MV-4-11 (cell line): ENCODE measurements around the gene RRP12.
"Not testable (repeated sequence)": the region's sequence is repeated elsewhere in the genome, so short reads cannot be mapped to it uniquely, and the experiment has no call there.

Source experiments
- DNase-seq: peaks from one replicate; lab custom pipeline; 2025; lab: John Stamatoyannopoulos, UW

The RRP12 gene

GRCh38 chr10:97365761-97366351, 35.3 kb downstream of the RRP12 start:
- peak; percentile 99 for DNase-seq

- no peak for DNase-seq
These were observed 38.1 kb downstream of the RRP12 start for GRCh38 chr10:97363071-97363470.

DNA sequence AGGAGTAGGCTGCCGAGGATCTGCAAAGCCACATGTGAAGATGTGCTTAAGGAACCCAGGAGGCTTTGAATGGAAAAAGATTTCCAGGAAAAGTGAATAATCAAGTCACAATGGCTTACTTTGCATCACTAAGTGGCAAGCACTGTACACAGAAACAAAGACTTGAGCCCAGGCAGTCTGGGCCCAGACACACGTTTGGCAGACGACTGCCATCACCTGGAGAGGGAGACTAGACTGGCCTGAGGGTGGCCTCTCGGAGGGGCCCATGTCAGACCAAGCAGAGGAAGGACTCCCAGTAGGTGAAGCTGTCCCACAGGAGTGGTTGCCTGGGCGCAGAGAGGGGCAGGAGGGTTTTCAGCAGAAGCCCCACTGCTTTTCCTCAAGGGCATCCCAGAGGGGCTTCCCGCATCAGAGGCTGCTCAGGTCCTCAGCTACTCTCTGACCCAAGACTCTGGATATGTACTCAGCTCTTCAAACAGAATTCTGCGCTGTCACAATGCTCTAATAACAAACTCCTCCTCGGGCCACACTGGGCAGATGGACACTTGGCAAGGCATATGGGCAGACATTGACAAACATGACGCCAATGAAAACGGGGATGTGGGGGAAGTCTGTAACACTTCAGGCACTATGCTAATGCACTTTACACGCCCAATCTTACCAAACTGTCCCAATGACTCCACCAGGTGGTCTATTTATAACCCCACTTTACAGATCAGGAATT, 38.7 kb downstream of the RRP12 start:
- DNase-seq = no peak

GRCh38 chr10:97361537-97361901, 39.6 kb downstream of the RRP12 start:
- no peak for DNase-seq

- no peak for DNase-seq
These were observed 40.2 kb downstream of the RRP12 start for GRCh38 chr10:97360705-97361536.

- DNase-seq = no peak
These were observed 42.4 kb downstream of the RRP12 start for GRCh38 chr10:97358781-97359180.

DNA sequence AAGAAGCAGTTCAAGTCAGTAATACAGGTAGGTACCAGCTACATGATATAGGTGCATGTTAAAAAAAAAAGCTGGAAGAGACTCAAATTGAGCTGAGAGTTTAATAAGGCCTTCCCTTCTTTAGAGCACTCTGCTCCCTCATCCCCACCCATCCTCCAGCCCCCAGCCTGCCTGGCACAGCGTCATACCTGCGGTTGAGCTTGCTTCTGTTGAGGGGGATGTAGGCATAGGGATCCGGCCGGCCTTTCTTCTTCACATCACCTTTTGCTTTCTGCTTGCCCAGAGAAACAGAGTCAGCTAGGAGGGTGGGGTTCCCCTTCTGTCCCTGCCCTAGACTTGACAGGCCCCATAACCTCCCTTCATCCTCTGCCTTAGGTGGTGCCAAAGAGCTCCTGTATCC, 42.8 kb downstream of the RRP12 start:
- no peak for DNase-seq

- DNase-seq = no peak
These were observed 44.2 kb downstream of the RRP12 start for GRCh38 chr10:97356918-97357317.

GRCh38 chr10:97356318-97356914, 44.7 kb downstream of the RRP12 start:
- peak; percentile 92 for DNase-seq

- DNase-seq = peak; percentile 13
These were observed 45.6 kb downstream of the RRP12 start for GRCh38 chr10:97355571-97355975.

- peak; percentile 90 for DNase-seq
These were observed 47.2 kb downstream of the RRP12 start for GRCh38 chr10:97353945-97354344.

DNA sequence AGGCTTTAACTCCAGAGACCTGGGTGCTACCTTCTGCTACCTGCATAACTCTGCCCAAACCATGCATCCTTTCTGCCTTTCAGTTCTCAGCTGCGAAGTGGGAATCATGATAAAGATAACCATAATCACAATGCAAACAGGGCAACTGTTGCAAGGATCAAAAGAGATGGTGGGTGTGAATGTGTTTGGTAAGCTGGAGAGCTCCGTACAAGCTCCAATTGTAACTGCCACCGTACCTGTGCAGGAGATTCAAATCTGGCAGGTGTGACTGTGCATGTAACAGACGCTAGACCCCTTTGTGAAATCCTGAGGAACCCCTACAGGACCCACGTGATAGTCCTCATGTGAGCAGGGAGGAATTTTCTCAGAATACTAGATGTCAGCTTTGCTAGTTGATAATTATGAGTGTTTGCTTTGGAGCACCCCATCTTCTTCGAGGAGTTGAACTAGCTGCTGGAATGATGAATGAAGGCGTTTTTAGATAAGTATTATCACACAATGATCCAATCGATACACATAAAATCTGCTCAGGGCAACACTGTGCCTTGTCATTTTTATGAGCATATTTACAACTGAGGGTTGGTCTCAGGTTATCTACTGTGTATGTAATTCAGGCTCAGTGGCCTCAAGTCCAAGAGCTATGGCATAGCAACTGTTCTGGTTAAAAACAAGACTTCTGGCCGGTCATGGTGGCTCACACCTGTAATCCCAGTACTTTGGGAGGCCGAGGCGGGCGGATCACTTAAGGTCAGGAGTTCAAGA, 51.2 kb downstream of the RRP12 start:
- no peak for DNase-seq

DNA sequence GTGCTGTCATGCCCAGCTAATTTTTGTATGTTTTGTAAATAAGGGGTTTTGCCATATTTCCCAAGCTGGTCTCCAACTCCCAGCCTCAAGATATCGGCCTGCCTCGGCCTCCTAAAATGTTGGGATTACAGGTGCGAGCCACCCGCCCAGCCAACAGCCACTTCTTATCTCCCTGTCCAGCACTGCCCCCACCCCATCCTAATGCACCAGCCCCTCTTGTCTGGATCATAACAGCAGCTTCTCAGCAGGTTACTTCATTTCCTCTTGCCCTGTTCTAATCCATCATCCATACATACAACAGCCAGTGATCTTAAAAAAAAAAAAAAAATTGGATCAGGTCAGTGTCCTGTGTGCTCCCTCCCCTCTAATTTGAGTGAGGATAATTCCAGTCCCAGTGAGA, 53.8 kb downstream of the RRP12 start:
- DNase-seq = no peak

DNA sequence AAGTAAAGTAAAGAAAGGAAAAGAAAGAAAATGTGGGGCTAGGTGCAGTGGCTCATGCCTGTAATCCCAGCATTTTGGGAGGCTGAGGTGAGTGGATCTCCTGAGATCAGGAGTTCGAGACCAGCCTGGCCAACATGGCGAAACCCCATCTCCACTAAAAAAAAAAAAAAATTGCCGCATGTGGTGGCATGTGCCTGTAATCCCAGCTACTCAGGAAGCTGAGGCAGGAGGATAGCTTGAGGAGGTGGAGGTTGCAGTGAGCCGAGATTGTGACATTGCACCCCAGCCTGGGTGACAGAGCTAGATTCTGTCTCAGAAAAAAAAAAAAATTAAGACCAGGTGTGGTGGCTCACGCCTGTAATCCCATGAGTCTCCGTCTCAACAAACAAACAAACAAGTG, 57.5 kb downstream of the RRP12 start:
- DNase-seq = not testable (repeated sequence)

DNA sequence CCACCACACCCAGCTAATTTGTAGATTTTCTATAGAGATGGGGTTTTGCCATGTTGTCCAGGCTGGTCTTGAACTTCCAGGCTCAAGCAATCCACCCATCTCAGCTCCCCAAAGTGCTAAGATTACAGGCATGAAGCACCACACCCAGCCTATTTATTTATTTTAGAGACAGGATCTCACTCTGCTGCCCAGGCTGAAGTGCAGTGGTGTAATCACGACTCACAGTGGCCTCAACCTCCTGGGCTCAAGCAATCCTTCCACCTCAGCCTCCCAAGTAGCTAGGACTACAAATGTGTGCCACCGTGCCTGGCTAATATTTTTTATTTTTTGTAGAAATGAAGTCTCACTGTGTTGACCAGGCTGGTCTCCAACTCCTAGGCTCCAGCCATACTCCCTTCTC, 59.7 kb downstream of the RRP12 start:
- DNase-seq = no peak

GRCh38 chr10:97338041-97338440, 63.1 kb downstream of the RRP12 start:
- DNase-seq = no peak

DNA sequence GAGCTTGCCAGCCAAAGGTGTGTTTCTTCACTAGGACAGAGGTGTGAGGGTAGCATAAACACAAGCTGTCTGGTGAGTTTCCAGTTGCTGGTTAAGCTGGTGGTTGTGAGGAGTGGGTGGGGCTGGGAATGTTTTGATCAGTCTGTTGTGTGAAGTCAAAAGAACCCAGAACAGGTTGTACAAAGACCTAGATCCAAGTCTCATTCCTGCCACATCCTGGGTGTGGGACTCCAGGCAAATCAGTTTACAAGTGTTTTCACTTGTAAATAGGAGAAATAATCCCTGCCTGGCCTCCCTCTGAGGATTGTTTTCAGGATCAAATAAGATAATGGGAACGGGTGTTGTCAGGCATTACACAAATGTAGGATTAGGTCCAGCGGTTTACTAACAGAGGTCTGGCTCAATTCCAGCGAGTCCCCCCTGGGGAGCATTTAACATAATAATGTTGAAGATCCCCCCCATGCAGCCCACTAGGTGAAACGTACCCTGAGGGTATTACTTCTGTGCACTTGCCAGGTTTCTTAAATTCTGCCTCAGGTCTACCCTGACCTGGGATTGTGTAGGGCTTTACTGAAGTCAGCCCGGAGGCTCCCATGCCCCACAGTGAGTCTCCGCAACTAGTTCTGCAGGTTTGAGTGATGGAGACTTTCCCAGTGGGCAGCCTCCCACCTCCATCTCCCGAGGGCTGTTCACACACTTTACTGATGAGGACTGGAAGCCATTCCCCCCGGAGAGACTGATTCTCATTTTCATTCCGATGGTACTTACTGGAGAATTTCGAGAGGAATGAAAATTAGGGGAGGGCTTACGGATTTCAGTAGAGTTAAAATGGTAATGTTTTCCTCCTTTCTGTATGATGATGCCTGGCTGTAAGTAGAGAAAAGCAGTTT, 64.0 kb downstream of the RRP12 start:
- no peak for DNase-seq

DNA sequence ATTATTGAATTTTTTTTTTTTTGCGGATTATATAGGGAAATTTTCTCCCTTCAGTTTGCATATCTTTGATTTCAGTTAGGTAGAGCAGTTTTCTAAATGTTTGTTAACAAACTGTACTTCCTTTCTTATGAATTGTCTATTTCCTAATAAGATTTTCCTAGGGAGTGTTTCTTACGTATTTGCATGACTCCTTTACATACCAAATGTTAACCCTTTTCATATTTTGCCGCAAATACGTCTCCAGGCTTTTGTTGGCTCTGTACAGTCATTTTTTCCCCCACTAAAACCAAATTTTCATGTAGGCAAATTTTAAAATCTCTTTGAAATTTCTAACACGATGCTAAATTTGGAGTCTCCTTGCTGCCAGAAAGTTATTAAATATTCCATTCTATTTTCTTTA, 64.7 kb downstream of the RRP12 start:
- DNase-seq = no peak

GRCh38 chr10:97336006-97336405, 65.1 kb downstream of the RRP12 start:
- no peak for DNase-seq

DNA sequence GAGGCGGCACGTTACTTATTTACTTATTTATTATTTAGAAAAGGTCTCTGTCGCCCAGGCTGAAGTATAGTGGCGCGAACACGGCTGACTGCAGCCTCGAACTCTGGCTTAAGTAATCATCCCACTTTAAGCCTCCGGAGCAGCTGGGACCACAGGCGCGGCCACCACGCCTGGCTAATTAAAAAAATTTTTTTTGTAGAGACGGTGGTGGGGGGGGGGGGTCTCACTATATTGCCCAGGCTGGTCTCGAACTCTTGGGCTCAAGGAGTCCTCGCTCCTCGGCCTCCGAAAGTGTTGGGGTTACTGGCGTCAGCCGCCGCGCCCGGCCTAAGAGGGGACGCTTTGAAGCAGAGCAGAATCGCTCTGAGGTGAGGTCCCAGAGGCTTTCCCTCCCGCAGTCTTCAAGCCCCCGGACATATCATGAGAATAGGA, 65.9 kb downstream of the RRP12 start:
- no peak for DNase-seq
